Naive B cell (primary cell): ENCODE measurements around the gene GRIFIN. TPM values are rescaled to one million over a fixed set of nuclear protein-coding genes. Genes with fewer than 3 reads are reported as not detected.
A peak's percentile ranks its signal among the peaks of the same experiment; 100 is the strongest.

Source experiments
- ATAC-seq, 2 donors: fragments of 150-1000 bp; cut with Tn5 transposase; 2 replicates each; pipeline ENCODE4 v1.10.0; 2021; ENCODE audit warnings: low read depth in 2 of 2, mild to moderate bottlenecking in 2 of 2, moderate library complexity in 2 of 2
- DNase-seq: peaks from one replicate; pipeline ENCODE4 v3.0.0; 2022
- H3K27ac Mint-ChIP-seq, 6 donors: one replicate each; pipeline ENCODE4 v1.8.0; 2020 to 2022; ENCODE audit warnings: mild to moderate bottlenecking in 6 of 6, mixed read lengths in 6 of 6, moderate library complexity in 5 of 6, inconsistent platforms in 2 of 6
- H3K27me3 Mint-ChIP-seq, 3 donors: one replicate each; pipeline ENCODE4 v1.8.0; 2021 to 2022; ENCODE audit warnings: mixed read lengths in 3 of 3, mild to moderate bottlenecking in 1 of 3
- H3K36me3 Mint-ChIP-seq, 2 donors: one replicate each; pipeline ENCODE4 v1.8.0; 2020 to 2022; ENCODE audit warnings: mixed read lengths in 2 of 2, inconsistent platforms in 1 of 2, mild to moderate bottlenecking in 1 of 2
- H3K4me1 Mint-ChIP-seq, 3 donors: one replicate each; pipeline ENCODE4 v1.8.0; 2020 to 2022; ENCODE audit warnings: mixed read lengths in 3 of 3, inconsistent platforms in 1 of 3, mild to moderate bottlenecking in 1 of 3, moderate library complexity in 1 of 3
- H3K4me3 Mint-ChIP-seq, 8 donors: one replicate each; pipeline ENCODE4 v1.8.0; 2020 to 2022; ENCODE audit warnings: mild to moderate bottlenecking in 8 of 8, mixed read lengths in 8 of 8, moderate library complexity in 8 of 8, inconsistent platforms in 2 of 8
- H3K9me3 Mint-ChIP-seq, 7 donors: one replicate each; pipeline ENCODE4 v1.8.0; 2020 to 2022; ENCODE audit warnings: mixed read lengths in 7 of 7, mild to moderate bottlenecking in 5 of 7, inconsistent platforms in 2 of 7, moderate library complexity in 1 of 7
- polyA plus RNA-seq, 6 donors: library from polyadenylated mRNA; unstranded; fragments of 300-500 nt; fragmentation: Illumina TruSeq; gene quantifications; one replicate each; pipeline ENCODE4 v1.2.3, GENCODE V29; 2021; ENCODE audit warnings: low read depth in 6 of 6

Gene GRIFIN
- polyA plus RNA-seq, 6 donors from 2014 or later: not detected

- DNase-seq (no peak), ATAC-seq (no peak)
- Mint-ChIP-seq H3K27ac (no peak overlapping the region), H3K4me1 (peaks cover 0 to 16% (median 10%) of the 10 kb centered on the region in 3 donors), H3K27me3 (no peaks in the 10 kb centered on the region), H3K4me3 (peak overlapping the region in 1 of 8 donors; percentile 15), H3K9me3 (peaks cover 0 to under 1% (median 0%) of the 10 kb centered on the region in 7 donors), H3K36me3 (no peaks in the 10 kb centered on the region)
Measured at GRCh38 chr7:2450198-2451107, 25.7 kb downstream of the GRIFIN start.

- H3K9me3 Mint-ChIP-seq: no peaks in the 10 kb centered on the region
Measured at GRCh38 chr7:2446676-2447075, 29.5 kb downstream of the GRIFIN start.

GRCh38 chr7:2445898-2446555 lies 30.2 kb downstream of the GRIFIN start:
- Mint-ChIP-seq H3K36me3 (no peaks in the 10 kb centered on the region), H3K27ac (no peak overlapping the region)
- ATAC-seq: no peak

More at GRCh38 chr7:2446676-2447075, 29.5 kb downstream of the GRIFIN start:
- ATAC-seq (no peak), DNase-seq (no peak)
- Mint-ChIP-seq H3K36me3 (no peaks in the 10 kb centered on the region), H3K4me3 (no peak overlapping the region), H3K27me3 (no peaks in the 10 kb centered on the region), H3K4me1 (peaks cover 4 to 11% (median 8%) of the 10 kb centered on the region in 3 donors), H3K27ac (peak overlapping the region in 1 of 6 donors; percentile 66)

GRCh38 chr7:2445047-2445446 lies 31.2 kb downstream of the GRIFIN start:
- Mint-ChIP-seq H3K4me3 (no peak overlapping the region), H3K27me3 (no peaks in the 10 kb centered on the region), H3K9me3 (no peaks in the 10 kb centered on the region), H3K27ac (peak overlapping the region in 2 of 6 donors; percentile 49 to 59), H3K4me1 (peaks cover 5 to 12% (median 5%) of the 10 kb centered on the region in 3 donors), H3K36me3 (no peaks in the 10 kb centered on the region)
- DNase-seq (no peak), ATAC-seq (no peak)

More at GRCh38 chr7:2445898-2446555, 30.2 kb downstream of the GRIFIN start:
- DNase-seq: no peak
- H3K9me3 Mint-ChIP-seq: no peaks in the 10 kb centered on the region
- H3K4me3 Mint-ChIP-seq: peak overlapping the region in 1 of 8 donors; percentile 25
- H3K4me1 Mint-ChIP-seq: peaks cover 5 to 8% (median 5%) of the 10 kb centered on the region in 3 donors
- no peaks in the 10 kb centered on the region for H3K27me3 Mint-ChIP-seq

GRCh38 chr7:2444476-2444875 lies 31.7 kb downstream of the GRIFIN start:
- no peaks in the 10 kb centered on the region for H3K9me3 Mint-ChIP-seq
- peaks cover 5 to 12% (median 5%) of the 10 kb centered on the region in 3 donors for H3K4me1 Mint-ChIP-seq
- DNase-seq (no peak), ATAC-seq (no peak)
- H3K27ac Mint-ChIP-seq: no peak overlapping the region
- no peaks in the 10 kb centered on the region for H3K36me3 Mint-ChIP-seq
- no peak overlapping the region for H3K4me3 Mint-ChIP-seq
- no peaks in the 10 kb centered on the region for H3K27me3 Mint-ChIP-seq

- DNase-seq: no peak
- peaks cover 5 to 12% (median 5%) of the 10 kb centered on the region in 3 donors for H3K4me1 Mint-ChIP-seq
- ATAC-seq: no peak
- H3K9me3 Mint-ChIP-seq: no peaks in the 10 kb centered on the region
- H3K4me3 Mint-ChIP-seq: no peak overlapping the region
- no peaks in the 10 kb centered on the region for H3K36me3 Mint-ChIP-seq
- no peak overlapping the region for H3K27ac Mint-ChIP-seq
- H3K27me3 Mint-ChIP-seq: no peaks in the 10 kb centered on the region
Measured at GRCh38 chr7:2443491-2443890, 32.7 kb downstream of the GRIFIN start.

GRCh38 chr7:2441430-2442058 lies 34.7 kb downstream of the GRIFIN start:
- no peaks in the 10 kb centered on the region for H3K27me3 Mint-ChIP-seq
- H3K4me3 Mint-ChIP-seq: no peak overlapping the region
- H3K27ac Mint-ChIP-seq: peak overlapping the region in 5 of 6 donors; percentile 26 to 67 (median 54)
- peaks cover 2 to 12% (median 5%) of the 10 kb centered on the region in 3 donors for H3K4me1 Mint-ChIP-seq
- DNase-seq (no peak), ATAC-seq (no peak)
- peaks cover 0 to 3% of the 10 kb centered on the region in 2 donors for H3K36me3 Mint-ChIP-seq
- H3K9me3 Mint-ChIP-seq: no peaks in the 10 kb centered on the region

GRCh38 chr7:2440608-2441245 lies 35.5 kb downstream of the GRIFIN start:
- H3K9me3 Mint-ChIP-seq: no peaks in the 10 kb centered on the region
- no peak overlapping the region for H3K27ac Mint-ChIP-seq
- peaks cover 2 to 12% (median 5%) of the 10 kb centered on the region in 3 donors for H3K4me1 Mint-ChIP-seq
- peaks cover 0 to 3% of the 10 kb centered on the region in 2 donors for H3K36me3 Mint-ChIP-seq
- ATAC-seq (no peak), DNase-seq (no peak)
- no peaks in the 10 kb centered on the region for H3K27me3 Mint-ChIP-seq
- no peak overlapping the region for H3K4me3 Mint-ChIP-seq

GRCh38 chr7:2438775-2439174 lies 37.4 kb downstream of the GRIFIN start:
- ATAC-seq (no peak), DNase-seq (no peak)
- H3K27ac Mint-ChIP-seq: peak overlapping the region in 1 of 6 donors; percentile 24
- H3K9me3 Mint-ChIP-seq: no peaks in the 10 kb centered on the region
- peaks cover 2 to 12% (median 5%) of the 10 kb centered on the region in 3 donors for H3K4me1 Mint-ChIP-seq
- H3K27me3 Mint-ChIP-seq: no peaks in the 10 kb centered on the region
- H3K4me3 Mint-ChIP-seq: no peak overlapping the region
- H3K36me3 Mint-ChIP-seq: peaks cover 0 to 9% of the 10 kb centered on the region in 2 donors

GRCh38 chr7:2438186-2438585 lies 38.0 kb downstream of the GRIFIN start:
- peak overlapping the region in 2 of 6 donors; percentile 10 to 36 for H3K27ac Mint-ChIP-seq
- H3K27me3 Mint-ChIP-seq: no peaks in the 10 kb centered on the region
- H3K4me3 Mint-ChIP-seq: no peak overlapping the region
- peaks cover 0 to 9% of the 10 kb centered on the region in 2 donors for H3K36me3 Mint-ChIP-seq
- H3K4me1 Mint-ChIP-seq: peaks cover 2 to 12% (median 5%) of the 10 kb centered on the region in 3 donors
- ATAC-seq (no peak), DNase-seq (no peak)
- no peaks in the 10 kb centered on the region for H3K9me3 Mint-ChIP-seq

- DNase-seq: no peak
- Mint-ChIP-seq H3K27me3 (no peaks in the 10 kb centered on the region), H3K4me3 (no peak overlapping the region), H3K4me1 (peaks cover 2 to 12% (median 5%) of the 10 kb centered on the region in 3 donors), H3K9me3 (no peaks in the 10 kb centered on the region), H3K27ac (peak overlapping the region in 1 of 6 donors; percentile 38), H3K36me3 (peaks cover 0 to 9% of the 10 kb centered on the region in 2 donors)
- ATAC-seq: no peak
Measured at GRCh38 chr7:2437537-2438148, 38.6 kb downstream of the GRIFIN start.

- peak overlapping the region in 1 of 6 donors; percentile 38 for H3K27ac Mint-ChIP-seq
- no peaks in the 10 kb centered on the region for H3K9me3 Mint-ChIP-seq
- H3K27me3 Mint-ChIP-seq: no peaks in the 10 kb centered on the region
- DNase-seq (no peak), ATAC-seq (no peak)
- H3K36me3 Mint-ChIP-seq: peaks cover 0 to 9% of the 10 kb centered on the region in 2 donors
- peaks cover 2 to 12% (median 5%) of the 10 kb centered on the region in 3 donors for H3K4me1 Mint-ChIP-seq
- no peak overlapping the region for H3K4me3 Mint-ChIP-seq
Measured at GRCh38 chr7:2437136-2437535, 39.1 kb downstream of the GRIFIN start.
